ENCODE data around the gene POLE3.
A peak's percentile ranks its signal among the peaks of the same experiment; 100 is the strongest.
"Not testable (repeated sequence)": the region's sequence is repeated elsewhere in the genome, so short reads cannot be mapped to it uniquely, and the experiment has no call there.

POLE3 gene

DNA sequence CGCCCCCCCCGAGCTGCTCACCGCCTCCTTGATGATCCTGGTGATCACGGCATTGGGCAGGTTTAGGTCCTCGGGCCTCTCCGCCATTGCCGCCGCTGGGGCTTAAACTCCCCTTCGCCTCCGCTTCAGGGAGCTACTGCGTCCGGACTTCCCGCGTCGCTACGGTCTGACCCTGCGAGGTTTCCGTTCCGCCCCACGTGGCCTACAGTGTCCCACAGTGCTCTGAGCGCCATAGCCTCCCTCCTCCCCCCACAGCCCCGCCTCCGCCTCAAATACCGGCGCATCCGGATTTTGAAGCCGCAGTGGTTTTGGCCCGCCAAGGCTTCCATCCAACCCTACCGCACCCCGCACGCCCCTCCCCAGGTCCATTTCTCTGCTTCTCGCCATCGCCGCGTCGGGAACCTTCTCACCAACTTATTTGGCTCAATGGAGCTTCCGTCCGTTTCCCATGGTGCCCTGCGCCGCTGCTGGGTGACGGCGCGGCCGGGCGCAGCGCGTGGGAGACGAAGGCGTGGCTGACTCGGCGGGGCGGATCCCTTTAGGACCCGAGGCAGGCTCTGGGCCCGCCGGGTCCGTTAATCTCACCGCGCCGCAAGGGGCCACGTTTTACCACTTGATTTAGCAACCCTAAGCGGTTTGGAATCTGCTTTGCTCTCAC, at the start of gene POLE3, which contains the start of gene C9orf43:
Gene POLE3 (minus strand): TSS at position 469 of the 658 bp plus-strand sequence. CDS start 382 bp downstream, at position 87.
Gene C9orf43 (plus strand): TSS at position 541 of the 658 bp plus-strand sequence. CDS start 2,747 bp downstream, outside the sequence.
- DNase-seq = peak; percentile 98

DNA sequence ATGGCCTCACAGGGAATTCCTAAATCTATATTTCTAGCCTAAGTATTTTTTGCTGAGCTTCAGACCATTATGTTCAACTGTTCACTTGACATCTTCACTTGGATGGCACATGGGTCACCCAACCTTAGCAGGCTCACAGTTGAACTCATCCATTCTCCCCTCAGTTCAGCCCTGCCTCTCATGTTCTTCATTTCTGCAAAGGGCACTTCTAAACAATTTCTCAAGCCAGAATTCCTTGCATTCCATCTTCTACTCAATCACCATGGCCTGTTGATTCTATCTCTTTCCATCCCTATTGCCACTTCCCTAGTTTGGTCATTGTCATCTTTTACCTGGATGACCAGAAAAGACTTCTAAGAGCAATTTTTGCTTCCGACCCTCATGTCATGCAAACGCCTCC, 45.8 kb upstream of the POLE3 start:
- DNase-seq = no peak

DNA sequence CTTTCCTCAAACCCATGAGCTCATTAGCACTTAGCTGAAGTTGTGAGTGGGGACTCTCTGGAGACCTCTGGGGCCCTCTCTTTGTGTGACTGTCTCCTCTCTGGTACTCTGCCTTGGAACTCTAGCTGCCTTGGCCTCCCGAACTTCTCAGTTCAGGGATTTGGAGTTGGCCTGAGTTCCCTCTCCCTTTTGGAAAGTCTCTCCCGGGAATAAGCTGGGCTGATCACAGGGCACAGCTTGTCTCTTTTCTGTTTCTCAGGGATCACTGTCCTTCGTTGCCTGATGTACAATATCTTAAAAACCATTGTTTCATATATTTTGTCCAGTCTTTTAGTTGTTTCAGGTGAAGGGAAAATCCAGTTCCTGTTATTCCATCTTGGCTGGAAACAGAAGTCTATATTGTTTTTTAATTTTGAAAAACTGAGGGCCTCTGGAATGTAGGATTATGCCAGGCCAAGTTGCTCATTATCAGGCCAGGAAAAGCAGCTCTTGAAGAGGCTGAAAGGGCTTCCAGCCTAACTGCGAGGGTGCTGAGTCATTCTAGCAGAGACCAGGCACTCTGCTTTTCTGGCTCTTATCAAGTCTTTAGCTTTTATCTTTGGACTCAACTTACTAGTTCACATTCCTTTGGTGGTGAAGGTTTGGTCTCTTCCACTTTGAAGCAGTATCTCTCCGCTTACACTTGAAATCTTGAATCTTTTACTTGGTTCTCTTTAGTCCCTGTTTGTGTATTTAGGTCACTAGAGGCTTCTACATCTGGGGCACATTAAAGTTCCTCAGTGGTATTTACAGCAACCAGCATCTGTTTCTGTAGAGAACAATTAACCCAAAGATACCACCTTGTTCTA, 44.7 kb upstream of the POLE3 start:
- no peak for DNase-seq

DNA sequence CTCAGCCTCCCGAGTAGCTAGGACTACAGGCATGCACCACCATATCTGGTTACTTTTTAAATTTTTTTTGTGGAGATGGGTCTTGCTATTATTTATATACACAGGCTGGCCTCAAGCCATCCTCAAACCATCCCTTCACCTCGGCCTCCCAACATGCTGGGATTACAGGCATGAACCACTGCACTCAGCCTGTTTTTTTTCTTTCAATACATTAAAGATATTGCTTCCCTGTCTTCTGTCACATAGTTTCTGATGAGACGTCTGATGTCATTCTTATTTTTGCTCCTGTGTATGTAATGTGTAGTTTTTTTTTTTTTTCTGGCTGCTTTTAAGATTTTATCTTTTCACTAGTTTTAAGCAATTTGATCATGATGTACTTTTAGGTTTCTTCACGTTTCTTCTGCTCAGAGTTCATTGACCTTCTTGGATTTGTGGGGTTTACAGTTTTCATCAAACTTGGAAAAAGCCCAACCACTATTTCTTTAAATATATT, 41.7 kb upstream of the POLE3 start:
- DNase-seq = no peak

- no peak for DNase-seq
Measured at GRCh38 chr9:113449376-113449775, 38.9 kb upstream of the POLE3 start.

DNA sequence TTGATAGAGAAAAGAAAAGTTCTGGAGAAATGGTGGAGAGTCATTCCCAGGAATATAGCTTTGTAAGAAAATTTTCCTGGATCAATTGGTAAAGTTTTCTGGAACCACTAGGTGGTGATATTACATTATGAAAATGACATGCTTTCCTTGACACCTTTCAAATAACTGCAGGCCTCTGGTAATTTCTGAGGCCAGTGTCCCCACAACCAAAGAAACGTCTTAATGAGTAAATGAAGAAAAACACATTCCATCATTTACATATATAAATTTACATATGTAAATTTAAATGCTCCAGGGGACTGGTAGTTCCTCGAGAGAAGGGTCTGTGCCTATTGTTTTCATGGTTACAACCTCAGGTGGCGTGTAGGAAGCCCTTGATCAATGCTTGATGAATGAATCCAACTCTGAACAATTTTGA, 35.9 kb upstream of the POLE3 start:
- DNase-seq = peak; percentile 57

GRCh38 chr9:113444736-113445135, 34.3 kb upstream of the POLE3 start:
- peak; percentile 39 for DNase-seq

DNA sequence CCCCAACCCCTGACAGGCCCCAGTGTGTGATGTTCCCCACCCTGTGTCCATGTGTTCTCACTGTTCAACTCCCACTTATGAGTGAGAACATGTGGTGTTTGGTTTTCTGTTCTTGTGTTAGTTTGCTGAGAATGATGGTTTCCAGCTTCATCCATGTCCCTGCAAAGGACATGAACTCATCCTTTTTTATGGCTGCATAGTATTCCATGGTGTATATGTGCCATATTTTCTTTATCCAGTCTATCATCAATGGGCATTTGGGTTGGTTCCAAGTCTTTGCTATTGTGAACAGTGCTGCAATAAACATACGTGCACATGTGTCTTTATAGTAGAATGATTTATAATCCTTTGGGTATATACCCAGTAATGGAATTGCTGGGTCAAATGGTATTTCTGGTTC, 27.2 kb upstream of the POLE3 start:
- not testable (repeated sequence) for DNase-seq

DNA sequence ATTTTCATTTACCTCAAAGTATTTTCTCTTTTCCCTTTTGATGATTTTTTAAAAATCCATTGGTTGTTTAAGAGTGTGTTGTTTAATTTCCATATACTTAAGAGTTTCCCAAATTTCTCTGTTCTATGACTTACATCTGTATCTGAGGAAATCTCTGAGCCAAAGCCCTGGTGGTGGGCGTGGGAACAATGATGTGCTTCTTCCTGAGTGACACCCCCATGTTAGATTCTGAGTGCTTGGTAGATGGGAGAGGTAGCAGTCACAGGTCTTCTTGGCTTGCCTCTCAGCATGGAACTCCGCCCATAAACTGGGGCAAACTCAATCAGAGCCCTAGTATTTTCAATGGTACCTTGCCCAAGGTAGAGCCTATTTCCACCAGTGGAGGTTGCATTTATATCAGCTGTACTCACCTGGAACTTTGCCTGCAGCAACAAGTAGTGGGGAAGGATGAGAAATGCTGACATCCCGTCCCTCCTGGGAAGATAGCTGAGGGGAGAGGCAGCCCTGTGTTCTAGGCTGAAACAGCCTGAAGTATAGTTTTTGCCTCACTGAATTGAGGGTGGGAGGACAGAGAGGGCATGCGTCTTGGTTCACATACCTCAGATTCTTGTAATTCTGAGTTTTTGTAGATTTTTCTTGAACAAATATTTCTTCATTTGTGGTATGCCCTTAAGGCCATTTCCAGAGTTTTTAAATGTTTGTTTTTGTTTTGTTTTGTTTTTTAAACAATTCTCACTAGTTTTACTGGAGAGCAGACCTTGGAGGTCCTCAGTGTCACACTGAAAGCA, 26.4 kb upstream of the POLE3 start:
- no peak for DNase-seq

DNA sequence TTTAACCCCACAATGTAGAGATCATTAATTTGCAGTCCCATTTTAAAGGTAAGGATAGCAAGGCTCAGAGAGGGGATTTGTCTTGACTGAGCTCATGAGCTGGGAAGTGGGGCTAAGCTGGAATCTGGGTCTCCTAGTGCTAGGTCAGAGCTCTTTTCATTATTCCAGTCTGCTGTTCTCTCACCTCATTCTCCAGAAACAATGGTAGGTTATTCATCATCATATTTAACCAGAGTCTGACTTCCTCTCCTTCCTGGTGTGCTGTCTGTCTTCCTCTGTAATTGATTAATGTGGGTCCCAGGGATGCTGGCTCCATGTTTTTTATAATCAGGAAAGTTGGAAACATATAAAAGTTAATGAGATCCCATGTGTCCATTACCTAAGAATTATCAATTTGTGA, 20.7 kb upstream of the POLE3 start:
- no peak for DNase-seq

GRCh38 chr9:113428062-113428615, 17.7 kb upstream of the POLE3 start:
- no peak for DNase-seq

DNA sequence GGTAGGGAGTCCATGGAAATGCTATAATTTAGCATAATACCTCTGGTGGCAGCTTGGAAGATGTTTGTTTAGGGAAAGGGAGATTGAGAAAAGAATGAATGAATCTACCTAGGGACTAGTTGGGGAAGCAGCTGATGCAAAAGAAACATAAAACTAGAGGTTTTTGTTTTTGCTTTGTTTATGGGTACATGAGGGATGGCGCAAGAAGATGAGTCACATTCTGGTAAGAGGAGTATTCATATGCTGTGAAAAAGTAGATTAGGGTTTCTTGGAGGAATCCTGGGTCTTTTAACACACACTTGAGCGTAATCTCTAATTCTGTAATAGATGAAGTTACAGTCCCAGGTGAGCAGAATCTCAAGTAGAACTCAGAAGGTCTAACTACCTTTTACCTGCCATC, 17.2 kb upstream of the POLE3 start:
- no peak for DNase-seq

DNA sequence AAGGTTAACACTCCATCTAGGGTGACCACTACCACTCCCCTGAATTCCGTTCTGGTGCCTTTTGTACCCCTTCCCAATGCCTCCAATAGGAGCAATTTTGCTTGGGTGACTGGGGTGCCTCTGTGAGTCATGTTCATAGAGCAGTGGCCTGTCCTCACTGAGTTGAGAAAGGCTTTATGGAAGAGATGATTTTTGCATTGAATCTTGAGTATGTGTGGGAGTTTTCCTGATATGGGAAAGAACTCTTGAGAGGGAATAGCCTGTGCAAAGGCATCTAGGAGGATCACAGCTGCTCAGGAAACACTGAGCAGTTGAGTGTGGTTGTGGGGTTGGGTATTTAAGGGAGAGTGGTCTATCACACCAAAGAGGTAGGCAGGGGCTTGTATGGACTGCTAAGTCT, 16.2 kb upstream of the POLE3 start:
- DNase-seq = no peak

GRCh38 chr9:113425072-113425471, 14.6 kb upstream of the POLE3 start:
- DNase-seq = no peak

DNA sequence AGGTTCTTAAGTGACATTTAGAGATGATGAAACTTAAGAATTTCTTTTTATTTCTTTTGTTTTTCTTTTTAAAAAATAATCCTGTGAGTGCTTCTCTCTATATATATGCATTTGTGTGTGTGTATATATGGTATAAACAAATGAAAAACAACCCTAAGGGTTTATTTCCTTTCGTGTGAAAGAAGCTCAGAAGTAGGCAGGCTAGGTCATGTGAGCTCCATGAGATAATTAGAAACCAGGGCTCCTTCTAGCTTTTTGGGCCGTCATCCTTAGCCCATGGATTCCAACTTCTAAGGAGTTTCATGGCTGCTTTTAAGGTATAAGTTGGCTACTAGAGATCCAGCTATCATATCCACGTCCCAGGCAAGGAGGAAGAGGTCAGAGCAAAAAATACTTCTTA, 11.3 kb upstream of the POLE3 start:
- DNase-seq = no peak

DNA sequence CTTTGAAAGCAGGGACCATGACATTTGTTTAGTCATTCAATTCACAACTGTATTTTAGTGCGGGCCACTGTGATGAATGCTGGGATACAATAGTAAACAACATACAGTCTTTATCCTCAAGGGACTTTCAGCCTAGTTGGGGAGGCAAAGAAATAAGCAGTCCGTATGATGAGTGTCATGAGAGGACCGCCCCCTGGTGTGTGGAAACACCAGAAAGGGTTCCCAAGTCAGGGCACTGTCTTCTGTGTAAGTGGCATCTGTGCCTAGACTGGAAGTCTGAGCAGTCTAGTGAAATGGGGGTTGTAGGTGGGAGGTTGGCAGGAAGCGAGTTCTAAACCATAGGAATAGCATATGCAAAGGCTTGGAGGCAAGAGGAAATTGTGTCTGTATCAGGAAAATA, 6.9 kb upstream of the POLE3 start:
- DNase-seq = no peak

DNA sequence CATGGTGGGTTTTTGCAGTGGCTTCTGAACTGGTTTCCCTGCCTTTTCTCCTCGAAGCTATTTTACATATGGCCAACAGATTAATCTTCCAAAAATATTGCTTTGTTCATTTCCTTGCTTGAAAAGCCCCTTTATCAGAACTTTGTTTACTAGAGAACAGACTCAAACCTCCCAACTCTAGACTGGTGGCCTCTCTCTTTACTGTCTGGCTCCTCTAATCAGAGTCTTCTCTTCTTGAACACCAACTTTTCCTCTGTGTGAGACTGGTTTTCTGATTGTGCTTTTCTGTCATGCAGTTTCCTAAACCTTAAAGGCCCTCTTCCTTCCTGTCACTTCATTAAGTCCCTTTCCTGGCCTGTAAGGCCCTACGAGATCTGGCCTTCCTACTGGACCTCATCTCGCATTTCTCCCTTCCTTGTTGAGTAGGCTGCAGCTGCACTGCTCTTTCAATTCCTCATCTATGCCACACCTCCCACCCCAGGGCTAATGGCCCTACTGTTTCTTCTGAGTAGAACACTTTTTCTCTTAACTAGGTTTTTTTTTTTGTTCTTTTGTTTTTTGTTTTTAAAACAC, 5.8 kb upstream of the POLE3 start:
- DNase-seq = no peak

DNA sequence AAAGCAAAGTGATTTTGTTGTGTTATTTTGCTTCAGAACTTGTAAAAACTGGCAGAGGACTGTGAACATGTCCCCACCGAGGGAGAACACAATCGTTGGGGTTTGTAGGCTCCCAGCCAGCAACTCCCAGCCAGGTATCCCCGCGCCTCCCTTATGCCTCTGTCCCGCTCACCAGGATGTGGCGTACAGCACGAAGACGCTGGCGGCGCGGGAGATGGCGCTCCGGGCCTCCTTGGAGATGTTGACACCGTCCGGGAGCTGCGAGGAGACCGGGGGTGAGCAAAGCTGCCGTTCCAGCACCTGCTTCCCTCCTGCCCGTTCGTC, 630 bp downstream of the POLE3 start:
- DNase-seq = no peak

DNA sequence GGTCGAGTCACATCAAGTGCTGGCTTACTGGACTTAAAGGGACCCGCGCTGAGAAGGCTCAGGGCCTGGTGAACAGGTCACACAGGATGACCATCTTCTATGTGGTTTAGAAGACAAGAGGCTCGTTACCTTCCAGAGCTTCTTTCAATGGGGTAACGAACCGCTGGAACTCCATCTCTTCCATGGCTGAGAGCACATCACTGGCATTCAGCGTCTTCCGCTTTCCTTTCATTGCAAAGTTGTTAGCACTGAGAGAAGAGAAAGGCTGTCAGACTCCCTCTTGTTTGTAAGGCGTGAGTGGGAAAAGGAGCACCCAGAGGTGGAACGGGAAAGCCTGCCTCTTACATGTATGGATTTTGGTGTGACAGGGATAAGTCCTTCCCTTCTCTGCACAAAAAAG, 994 bp downstream of the POLE3 start:
- DNase-seq = no peak

DNA sequence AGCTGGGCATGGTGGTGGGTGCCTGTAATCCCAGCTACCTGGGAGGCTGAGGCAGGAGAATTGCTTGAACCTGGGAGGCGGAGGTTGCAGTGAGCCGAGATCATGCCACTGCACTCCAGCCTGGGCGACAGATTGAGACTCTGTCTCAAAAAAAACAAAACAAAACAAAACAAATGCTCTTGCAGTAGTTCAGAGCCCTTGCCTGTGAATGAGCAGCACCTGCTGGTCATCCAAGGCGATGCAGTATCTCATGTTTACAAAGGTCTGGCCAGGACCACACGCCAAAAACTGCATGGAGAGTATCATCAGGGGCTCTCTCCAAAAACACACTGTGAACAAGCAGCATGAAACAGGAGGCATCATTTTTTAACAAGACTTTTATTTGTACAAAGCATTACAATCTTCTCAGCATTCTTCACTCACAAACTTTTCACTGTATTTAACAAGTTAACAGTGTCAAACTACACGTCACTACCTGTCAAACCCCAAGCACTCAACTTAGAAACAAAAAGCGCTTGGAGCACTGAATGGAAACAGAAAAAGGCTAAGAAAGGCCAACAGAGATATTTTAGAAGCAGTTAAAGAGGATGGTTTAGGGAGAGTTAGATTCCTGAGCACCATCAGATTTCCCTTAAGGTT, 3.5 kb downstream of the POLE3 start:
- peak; percentile 85 for DNase-seq

DNA sequence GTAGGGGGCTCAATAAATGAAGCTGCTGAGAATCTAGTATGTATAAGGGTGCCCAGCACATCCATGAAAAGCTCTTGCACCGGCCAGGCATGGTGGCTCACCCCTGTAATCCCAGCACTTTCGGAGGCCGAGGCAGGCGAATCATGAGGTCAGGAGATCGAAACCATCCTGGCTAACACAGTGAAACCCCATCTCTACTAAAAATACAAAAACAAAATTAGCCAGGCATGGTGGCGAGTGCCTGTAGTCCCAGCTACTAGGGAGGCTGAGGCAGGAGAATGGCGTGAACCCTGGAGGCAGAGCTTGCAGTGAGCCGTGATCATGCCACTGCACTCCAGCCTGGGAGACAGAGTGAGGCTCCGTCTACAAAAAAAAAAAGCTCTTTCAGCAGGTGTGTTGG, 4.1 kb downstream of the POLE3 start:
- DNase-seq = not testable (repeated sequence)

- DNase-seq = no peak
Measured at GRCh38 chr9:113403646-113404045, 6.8 kb downstream of the POLE3 start.
